Left cardiac atrium (tissue), 4 donors: ENCODE measurements around the gene COBLL1. TPM values are rescaled to one million over a fixed set of nuclear protein-coding genes. Genes with fewer than 3 reads are reported as not detected.

Source experiments
- ATAC-seq, 2 donors: fragments of 200-7000 bp; cut with Tn5 transposase; one replicate each; pipeline ENCODE4 v1.9.1; 2020; ENCODE audit warnings: mild to moderate bottlenecking in 2 of 2, moderate library complexity in 2 of 2
- DNase-seq: peaks from one replicate; pipeline ENCODE4 v3.0.0-alpha.2; 2020
- intact Hi-C, 2 donors: fragments of 100-400 bp; cut with DNase I; formaldehyde crosslinking; loops; one replicate each; pipeline versions ENCODE4 v1.14.1 to v1.15.1; 2022 to 2023
- total RNA-seq, 2 donors: library from RNA; stranded (reverse); fragmentation: NEBNext Ultra II Directional; extraction: Animal tissue kit (Norgen Biotek cat#: 25700); gene quantifications; one replicate each; pipeline ENCODE4 v1.2.1, GENCODE V29; 2021
- donor health status: DM: no; HTN: yes; CAD: no.
- donor health status: DM: no; HTN: yes; CAD: no; lungs with severe emphysema.
- donor health status: DM: yes; HTN: yes; CAD: no.
- donor health status: Dilated cardiomyopathy.

Gene COBLL1
- total RNA-seq, 2 donors from 2014 or later, result 13.9 to 18.0 TPM

DNA sequence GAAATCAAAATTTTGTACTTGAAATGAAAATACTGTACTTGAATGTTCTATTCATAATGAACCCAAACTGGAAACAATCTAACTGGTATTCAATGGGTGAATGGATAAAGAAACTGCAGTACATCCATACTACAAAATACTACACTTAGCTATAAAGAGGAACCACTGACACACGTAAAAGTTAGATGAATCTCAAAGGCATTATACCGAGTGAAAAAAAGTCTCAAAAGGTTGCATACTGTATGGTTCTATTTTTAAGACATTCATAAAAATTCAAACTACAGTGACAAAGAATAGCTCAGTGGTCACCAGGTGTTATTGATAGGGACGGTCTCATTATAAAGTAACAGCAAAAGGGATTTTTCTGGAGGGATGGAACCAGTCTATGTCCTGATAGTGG, 41.1 kb downstream of the COBLL1 start:
- no peak for ATAC-seq
- DNase-seq, result no peak
- intact Hi-C loops, result no loop called here

DNA sequence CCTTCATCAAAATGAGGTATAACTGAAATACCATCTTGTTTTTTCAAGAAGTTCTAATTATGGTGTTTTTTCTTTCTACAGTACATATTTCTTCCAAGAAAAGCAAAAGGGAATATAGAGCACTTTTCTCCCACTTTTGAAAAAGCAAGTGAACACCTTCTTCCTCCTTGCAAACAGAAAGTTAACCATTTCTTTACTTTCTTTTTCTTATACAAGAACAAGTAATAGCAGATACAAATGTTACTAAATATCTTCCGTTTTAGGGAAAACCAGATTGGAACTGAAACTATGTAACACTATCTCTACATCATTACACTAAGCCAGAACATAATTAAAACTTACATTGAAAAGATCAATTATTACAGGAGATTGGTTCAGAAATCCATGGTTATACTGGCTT, 44.0 kb downstream of the COBLL1 start:
- ATAC-seq (no peak), DNase-seq (no peak)
- intact Hi-C loops, result no loop called here

DNA sequence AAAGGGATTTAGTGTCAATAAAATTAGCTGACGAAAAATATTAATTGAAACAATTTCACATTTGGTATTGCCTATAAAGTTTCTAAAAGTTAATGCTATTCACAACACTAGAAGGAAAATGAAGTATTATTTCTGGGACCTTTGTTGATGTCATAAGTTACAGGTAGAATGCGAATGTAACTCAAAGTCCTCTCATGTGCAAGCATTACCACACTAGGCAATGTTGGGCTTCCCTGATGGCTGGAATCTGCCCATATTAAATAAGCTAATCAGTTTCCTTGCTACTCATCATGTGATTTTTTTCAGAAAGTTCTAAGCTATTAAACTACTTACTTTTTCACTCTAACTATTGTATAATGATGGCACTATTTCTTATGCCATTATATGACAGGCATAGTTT, 44.6 kb downstream of the COBLL1 start:
- no peak for DNase-seq
- ATAC-seq, result no peak
- intact Hi-C loops, result no loop called here

DNA sequence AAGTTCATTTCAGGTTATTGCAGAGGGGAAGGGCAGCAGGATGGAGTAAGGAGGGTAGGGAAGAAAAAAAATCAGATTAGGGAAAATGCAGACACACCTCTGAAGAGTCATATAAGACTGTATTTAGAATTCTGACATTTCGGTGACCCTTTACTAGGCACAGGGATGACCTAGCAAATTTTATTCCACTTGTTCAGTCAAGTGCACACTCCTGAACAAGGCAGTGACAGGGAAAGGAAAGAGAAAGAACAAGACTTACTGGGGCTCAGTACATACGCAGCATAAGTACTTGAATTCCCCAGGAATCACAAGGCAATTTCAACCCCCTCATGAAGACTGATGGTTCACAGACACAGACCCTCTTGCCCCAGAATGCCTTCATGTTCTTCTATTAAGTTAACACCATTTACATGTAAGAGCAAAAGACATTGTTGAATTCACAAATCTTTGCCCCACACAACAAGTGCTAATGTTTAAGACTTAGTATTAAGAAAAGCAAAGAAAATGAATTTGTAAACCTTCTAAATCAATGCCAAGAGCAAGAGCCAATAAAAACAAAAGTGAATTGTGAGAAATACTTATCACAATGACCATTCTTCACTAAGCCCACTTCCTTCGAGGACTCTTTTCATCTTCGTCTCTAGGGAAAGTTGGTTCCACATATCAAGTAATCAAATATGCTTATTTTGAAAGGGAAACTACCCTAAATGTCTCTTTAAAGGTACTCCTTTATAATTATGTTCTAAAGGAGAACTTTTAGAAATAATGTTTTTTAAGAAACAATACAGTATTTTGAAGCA, 47.0 kb downstream of the COBLL1 start:
- DNase-seq, result no peak
- intact Hi-C loops, result no loop called here
- ATAC-seq, result peak in 1 of 2 donors; percentile 73

DNA sequence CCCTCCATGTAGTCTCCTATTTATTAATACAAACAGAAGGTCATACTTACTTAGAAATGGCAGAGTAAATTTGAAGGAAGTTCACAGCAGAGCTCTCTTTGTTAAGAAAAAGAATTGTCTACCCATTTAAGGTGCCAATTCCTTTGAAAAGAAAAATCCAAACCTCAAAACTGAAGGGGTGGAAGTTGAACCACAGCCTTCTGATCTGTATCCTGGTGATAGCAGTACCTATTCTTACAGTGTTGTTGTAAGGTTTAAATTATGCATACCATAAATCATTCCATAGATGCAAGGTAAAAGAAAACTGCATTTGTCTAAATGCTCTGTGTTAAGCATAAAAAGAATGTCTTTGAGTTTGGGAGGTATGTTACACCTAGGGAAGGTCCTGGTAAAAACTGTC, 47.6 kb downstream of the COBLL1 start:
- intact Hi-C loops, result no loop called here
- no peak for ATAC-seq
- DNase-seq, result no peak

DNA sequence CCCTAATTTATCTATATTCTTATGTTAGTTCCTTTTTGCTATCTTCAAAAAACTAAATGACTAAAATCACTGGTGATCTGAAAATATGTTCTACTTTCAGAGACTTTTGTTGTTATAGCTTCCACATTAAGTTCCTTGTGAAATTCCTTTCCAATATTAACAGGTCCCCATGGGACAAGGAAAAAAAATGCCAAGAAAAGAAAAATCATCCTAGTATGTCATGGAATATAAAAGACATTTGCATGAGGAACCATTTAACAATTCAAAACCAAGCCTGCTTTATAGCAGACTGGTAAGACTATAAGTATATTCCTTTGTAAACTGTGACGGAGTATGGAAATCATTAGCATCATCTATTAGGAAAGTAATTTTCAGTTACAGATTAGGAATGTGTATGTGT, 48.1 kb downstream of the COBLL1 start:
- ATAC-seq, result no peak
- intact Hi-C loops, result no loop called here
- DNase-seq, result no peak

DNA sequence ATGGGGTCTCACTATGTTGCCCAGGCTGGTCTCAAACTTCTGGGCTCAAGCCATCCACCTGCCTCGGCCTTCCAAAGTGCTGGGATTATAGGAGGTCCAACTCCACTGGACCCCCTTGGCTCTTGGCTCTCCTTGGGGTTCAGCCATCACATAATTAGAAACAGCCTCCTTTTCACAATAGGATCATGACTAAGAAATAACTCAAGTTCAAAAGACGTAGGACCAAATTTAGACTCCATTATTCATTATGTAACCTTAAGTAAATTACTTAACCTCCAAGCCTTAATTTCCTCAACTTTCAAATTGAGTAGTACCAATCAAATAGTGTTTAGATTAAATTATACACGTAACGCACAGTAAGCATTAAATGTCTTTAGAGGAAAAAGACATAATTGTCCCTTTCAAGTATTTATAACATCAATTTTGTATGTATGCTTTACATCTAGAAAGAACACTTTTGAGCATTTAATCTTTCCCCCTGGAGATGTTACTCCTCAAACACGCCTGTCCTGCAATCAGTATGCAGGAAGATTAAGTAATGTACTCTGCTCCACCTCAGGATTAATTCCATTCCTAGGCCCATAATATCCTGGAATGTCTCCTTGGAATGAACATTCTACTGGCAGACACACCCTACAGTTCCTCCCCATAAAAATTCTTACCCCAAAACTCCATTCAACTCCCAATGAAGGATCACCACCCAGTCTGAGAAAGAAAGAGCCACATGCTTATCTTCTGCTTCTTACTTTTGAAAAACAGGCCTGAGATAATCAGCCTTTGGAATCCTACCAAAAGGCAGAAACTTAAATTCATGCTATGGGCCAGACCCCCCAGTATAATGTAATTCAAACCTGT, 49.1 kb downstream of the COBLL1 start:
- intact Hi-C loops, result no loop called here
- DNase-seq (no peak), ATAC-seq (peak; percentile 27 to 29)

DNA sequence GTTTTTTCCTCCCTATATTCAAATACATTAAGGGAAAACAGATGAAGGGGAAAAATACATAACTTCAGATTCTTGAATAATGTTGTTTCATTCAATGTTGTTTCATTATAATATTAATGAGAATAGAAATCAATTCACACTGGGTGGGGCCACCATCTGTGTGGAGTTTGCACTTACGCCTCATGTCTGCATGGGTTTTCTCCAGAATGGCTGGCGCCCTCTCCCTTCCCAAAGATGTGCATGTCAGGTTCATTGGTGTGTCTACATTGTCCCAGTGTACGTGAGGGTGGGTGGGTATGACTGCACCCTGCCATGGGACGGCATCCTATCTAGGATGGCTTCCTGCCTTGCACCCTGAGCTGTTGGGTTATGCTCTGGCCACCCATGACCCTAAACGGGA, 51.7 kb downstream of the COBLL1 start:
- ATAC-seq (no peak), DNase-seq (no peak)
- intact Hi-C loops, result no loop called here

DNA sequence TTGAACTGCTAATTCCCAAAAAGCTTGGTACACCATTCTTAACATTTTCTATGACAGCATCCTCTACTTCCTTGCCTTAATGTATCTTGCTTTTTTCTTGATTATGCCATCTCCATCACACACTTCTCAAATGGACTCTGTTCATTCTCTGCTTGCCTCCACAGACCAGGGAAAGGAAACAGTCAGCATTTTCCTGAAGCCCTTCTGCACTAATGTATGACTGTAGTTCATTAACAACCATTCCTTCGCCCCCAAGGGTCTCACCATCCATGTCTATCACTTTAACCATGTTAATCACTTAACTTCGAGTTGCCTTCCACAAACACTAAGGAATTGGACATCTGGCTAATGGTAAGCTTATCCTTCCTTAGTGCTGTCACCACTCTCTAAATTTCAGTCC, 54.8 kb downstream of the COBLL1 start:
- DNase-seq, result no peak
- intact Hi-C loops, result no loop called here
- no peak for ATAC-seq

DNA sequence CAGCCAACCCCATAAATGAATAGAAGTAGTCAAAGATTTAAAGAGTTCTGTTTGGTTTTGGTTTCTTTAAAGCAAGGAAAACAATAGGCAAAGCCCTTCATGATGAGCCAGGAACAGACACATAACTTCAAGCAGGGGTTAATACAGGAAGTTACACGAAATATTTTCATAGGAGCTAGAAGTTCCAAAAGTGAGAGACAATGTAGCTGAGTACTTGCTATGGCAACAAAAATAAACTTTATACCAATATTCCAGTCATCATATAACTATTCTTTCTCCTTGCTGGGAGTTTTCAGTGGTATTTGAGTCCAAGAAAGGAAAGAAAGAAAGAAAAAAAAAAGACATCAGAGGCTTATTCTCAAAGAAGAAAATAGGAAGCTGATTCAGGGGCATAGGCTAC, 56.2 kb downstream of the COBLL1 start:
- intact Hi-C loops, result no loop called here
- peak in 1 of 2 donors; percentile 38 for ATAC-seq
- no peak for DNase-seq

DNA sequence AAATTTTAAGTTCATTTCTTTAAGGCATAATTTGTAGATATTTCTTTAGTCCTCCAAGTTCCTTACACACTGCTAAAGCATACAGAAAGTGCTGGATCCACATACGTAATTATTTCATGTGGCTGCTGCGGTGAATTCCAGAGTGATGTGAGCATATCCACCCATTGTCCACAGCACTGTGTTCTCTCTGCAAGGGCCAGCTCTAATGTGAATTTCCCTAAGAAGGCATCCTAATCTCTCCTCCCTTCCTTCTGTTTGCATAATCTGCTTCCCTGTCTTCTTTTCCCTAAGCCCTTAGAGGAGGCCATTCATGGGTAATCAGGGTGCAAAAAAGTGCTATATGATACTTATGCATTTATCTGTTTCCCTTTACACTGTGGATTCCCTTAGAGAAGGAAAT, 57.2 kb downstream of the COBLL1 start:
- intact Hi-C loops, result no loop called here
- no peak for DNase-seq
- ATAC-seq, result peak; percentile 38 to 46

DNA sequence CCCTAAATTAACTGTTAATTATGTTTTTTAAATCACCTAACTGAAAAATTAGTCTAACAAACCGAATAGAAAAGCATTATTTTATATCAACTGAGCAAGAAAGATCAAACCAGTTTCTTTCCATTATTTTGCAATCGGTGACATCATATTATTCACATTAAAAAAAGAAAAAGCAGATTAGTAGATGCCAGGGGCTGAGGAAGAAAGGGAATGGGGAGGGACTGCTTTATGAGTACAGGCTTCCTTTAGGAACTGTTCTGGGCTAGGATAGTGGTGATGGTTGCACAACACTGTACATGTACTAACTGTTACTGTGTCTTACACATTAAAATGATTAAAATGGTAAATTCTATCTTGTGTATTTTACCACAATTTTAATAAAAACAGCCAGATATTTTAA, 59.3 kb downstream of the COBLL1 start:
- intact Hi-C loops, result no loop called here
- peak; percentile 83 to 90 for ATAC-seq
- no peak for DNase-seq

DNA sequence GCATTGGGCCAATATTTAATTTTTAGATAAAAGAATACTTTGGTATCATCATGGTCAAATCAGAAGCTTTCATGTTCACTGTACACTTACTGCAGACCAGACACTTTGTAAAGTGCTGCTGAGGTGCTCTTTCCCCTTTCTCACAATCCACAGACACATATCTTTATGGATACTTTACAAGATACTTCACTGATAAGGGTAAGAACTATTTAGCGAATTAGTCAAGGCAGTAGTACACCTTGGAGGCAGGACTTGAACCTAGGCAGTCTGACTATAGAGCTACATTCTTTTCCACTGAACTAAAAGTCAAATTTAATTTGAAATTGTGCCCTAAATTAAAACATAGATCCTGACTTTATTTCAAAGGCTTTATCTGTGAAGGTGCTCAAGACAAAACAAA, 60.2 kb downstream of the COBLL1 start:
- DNase-seq (no peak), ATAC-seq (no peak)
- intact Hi-C loops, result no loop called here

DNA sequence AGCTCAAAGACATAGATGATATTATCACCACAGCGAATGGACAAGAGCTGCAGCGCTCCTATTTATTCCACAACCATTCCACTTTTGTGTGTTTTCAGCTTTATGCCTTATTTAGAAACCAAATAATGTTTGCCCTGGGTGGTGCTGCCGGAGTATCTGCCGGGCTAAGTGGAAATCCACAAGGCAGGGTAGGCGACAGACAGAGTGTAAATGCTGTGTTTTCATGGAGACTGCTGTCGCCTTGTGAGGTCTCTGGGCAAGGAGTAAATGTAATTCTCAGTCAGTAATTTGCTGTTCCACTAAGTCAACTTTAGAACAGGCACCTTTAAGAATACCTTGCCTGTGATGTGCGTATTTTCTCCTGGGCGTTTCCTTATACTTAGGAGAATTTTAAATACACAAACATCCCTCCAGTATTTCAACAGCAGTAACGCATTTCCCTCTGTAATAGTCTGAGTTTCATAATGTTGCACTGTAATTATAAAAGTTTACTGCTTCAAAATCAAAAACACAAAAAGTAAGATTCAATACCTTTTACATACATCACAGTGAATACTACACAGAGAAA, 60.9 kb downstream of the COBLL1 start:
- no peak for DNase-seq
- intact Hi-C loops, result no loop called here
- peak in 1 of 2 donors; percentile 9 for ATAC-seq

DNA sequence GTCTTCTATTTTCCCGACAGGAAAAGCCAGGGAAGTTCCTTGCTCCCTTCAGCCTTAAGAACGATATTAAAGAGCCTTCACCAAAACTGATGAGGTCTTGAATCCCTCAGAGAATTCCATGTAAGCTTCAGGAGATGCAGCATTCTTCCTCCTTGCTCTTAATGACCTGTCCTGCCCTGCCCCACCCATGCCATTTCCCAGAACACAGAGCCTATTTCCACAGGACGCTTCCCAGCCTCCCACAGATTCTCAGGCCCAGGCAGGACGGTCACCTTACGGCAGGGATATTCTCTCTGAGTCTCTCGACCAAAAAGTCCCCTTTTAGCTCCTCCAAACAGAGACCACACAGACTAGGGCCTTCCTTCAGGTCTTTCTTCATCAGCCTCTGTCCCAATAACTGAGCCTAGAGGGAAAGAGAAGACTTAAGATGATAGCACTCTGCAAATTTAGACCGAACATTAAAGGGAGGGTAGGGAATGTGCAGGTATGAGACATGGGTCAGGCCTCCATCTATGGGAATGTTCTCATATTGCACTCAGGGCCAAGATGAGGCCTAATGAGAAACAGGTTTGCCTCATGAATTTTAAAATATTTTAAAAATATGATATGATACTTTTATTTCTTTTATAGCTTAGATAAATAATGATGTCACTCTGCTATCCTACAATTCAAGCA, 62.1 kb downstream of the COBLL1 start:
- intact Hi-C loops, result loop anchor here in 1 of 2 donors (10.0 kb wide), 1 partner anchor 55 kb away; no protein-coding TSS in a partner anchor
- no peak for ATAC-seq
- no peak for DNase-seq

DNA sequence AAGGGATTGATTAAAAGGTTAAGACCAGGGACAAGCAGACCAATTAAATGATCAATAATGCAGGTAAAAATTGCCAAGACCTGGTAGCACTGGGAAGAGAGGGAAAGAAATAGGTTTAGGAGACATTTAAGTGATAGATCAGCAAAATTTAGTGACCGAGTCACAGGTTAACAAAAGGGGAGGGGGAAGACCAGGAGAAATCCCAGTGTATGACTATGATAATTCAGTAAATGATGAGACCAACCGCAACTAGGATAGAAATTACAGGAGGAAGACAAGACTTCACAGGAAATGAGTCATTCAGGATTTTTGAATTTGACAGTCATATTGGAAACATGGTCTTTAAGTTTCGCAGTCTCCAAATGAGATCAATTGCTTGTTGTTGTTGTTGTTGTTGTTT, 62.9 kb downstream of the COBLL1 start:
- no peak for DNase-seq
- ATAC-seq, result no peak
- intact Hi-C loops, result loop anchor here in 1 of 2 donors (10.0 kb wide), 1 partner anchor 56 kb away; no protein-coding TSS in a partner anchor

DNA sequence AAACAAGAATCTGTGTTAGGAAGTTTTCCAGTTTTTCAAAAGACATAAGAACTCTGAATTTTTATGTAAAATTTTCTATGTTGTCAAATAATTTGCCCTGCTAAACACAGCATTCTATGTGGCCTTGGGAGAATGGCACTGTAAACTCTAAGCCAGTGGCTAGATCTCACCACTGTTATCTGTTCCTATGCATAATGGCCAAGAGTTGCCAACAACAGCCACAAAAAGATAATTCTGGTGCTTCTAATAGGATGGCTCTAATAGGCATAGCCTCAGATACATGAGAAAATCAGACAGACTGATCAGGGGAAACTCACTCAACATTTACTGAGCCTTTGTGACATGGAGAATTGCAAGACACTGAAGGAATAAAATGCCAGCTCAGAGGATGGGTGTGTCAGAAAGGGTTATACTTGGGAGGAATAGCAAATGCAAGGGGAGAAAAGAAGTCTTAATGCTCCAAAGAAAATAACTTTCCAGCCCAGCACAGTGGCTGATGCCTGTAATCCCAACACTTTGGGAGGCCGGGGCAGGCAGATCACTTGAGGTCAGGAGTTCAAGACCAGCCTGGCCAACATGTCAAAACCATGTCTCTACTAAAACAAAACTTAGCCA, 63.7 kb downstream of the COBLL1 start:
- DNase-seq (no peak), ATAC-seq (no peak)
- intact Hi-C loops, result loop anchor here in 1 of 2 donors (10.0 kb wide), 1 partner anchor 57 kb away; no protein-coding TSS in a partner anchor

DNA sequence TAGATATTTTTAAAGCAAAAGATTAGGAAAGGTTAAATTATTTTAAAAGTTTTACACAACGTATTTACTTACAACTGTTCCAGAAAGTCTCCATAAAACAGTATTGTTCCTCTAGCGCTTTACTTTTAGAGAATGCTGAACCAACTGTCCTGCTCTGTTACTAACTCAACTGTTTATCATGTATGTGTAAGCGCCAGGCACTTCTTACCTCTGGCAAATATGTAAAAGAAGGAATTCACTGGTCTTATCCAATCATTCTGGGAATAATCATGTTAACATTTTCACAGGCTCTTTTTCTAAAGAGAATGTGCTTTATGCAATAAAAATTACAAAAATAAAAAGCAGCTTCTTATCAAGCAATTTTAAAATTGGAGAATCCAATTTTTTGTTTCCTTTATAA, 68.0 kb downstream of the COBLL1 start:
- intact Hi-C loops, result loop anchor here in 1 of 2 donors (10.0 kb wide), 1 partner anchor 61 kb away; no protein-coding TSS in a partner anchor
- ATAC-seq (peak; percentile 30 to 78), DNase-seq (no peak)

DNA sequence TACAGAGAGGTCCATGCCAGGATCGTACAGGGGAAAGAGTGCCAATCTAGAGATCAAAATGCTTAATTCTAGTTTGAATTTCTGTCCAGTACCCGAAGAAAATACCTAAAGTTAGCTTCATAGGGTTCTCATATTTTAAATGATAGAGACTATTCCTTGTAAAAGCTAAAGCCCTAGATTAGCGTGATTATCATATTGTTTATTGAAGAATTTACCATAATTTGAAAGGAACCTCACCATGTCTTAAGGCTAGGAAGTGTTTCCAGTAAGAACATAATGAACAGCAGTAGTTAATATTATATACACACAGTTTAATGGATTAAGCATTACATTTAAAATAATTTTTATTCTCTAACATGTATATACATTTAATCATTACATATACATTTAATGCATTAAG, 68.5 kb downstream of the COBLL1 start:
- ATAC-seq (no peak), DNase-seq (no peak)
- intact Hi-C loops, result loop anchor here in 1 of 2 donors (10.0 kb wide), 1 partner anchor 62 kb away; no protein-coding TSS in a partner anchor
